GM19023 (cell line): ENCODE results near the gene FAM222B.
"Not testable (repeated sequence)": the region's sequence is repeated elsewhere in the genome, so short reads cannot be mapped to it uniquely, and the experiment has no call there.

Experiments
- ATAC-seq: cut with Tn5 transposase; IDR thresholded peaks from one replicate; pipeline ENCODE4 v1.9.1; 2021; ENCODE audit warnings: mild to moderate bottlenecking, moderate library complexity; ENCODE audit not compliant: unreplicated experiment

Gene FAM222B

DNA sequence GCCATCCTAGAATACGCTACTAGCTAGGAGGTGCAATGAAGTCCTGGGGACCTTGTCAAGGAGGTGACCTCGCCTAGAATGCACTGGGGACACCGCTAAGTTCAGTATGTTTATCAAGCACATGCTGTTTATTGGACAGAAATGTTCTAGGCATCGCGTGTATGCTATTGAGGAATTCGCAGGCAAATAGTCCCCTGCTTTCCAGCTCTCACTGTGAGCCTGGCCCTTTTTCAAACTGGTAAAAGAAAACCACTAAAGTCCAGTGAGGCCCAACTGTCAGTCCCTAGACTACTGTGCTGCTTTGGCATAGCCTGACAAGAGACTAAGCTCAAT is 1.2 kb upstream of the FAM222B start:
- no peak for ATAC-seq

DNA sequence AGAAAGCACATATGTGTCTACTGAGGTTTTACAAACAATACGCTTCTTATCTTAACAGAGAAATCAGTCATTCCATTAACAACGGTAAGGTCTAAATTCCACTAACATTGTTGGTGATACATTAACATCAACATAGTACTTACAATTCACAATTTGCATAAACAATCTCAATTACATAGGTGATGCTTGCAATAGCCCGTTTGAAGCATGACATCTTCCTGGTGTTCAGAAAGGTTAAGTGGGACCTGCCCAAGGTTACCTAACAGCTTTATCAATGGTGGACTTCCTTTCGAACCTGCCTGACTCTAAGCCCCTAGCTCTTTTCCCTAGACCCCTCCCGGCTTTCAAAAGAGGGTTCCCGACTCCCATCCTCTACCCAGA is 699 bp downstream of the FAM222B start:
- ATAC-seq, result no peak

DNA sequence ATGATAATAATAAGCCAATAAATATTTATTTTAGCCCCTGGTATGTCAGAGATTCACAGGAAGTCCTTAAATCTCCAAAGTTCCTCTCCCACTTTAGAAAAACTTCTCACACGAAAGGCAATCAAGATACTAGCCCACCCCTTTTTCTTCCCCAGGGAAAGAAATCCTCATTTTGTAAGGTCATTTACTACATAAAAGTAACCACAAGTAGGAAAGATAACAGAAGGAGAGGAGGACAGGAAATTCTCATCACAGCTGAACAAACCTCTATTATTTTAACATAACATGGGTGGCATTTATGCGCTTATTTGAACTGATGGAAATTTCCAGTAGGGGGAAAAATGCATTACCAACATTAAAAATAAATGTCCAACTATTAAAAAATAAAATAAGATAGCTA is 3.4 kb downstream of the FAM222B start:
- ATAC-seq, result no peak

DNA sequence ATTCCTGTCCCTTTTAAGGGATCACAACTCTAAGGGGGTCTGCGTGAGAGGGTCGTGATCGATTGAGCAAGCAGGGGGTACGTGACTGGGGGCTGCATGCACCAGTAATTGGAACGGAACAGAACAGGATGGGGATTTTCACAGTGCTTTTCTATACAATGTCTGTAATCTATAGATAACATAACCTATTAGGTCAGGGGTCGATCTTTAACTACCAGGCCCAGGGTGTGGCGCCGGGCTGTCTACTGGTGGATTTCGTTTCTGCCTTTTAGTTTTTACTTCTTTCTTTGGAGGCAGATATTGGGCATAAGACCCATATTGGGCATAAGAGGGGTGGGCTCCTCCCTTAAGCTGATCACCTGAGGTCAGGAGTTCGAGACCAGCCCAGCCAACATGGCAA is 6.0 kb downstream of the FAM222B start:
- not testable (repeated sequence) for ATAC-seq

DNA sequence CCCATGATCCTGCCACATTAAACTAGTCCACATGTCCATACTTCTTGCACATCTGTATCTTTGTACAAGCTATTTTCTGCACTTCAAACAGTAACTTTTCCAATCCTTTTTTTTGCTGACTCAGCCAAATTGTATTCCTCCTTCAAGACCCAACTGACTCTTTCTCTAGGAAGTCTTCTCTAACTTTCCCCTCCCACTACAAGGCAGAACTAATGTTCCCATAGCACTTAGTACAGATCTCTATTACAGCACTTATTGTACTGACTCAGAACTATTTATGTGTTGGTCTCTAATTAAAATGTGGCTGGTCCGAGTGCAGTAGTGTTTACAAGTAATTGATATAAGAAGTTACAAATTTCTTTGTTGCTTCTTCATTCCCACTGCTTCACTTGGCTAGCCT is 8.2 kb downstream of the FAM222B start:
- no peak for ATAC-seq

DNA sequence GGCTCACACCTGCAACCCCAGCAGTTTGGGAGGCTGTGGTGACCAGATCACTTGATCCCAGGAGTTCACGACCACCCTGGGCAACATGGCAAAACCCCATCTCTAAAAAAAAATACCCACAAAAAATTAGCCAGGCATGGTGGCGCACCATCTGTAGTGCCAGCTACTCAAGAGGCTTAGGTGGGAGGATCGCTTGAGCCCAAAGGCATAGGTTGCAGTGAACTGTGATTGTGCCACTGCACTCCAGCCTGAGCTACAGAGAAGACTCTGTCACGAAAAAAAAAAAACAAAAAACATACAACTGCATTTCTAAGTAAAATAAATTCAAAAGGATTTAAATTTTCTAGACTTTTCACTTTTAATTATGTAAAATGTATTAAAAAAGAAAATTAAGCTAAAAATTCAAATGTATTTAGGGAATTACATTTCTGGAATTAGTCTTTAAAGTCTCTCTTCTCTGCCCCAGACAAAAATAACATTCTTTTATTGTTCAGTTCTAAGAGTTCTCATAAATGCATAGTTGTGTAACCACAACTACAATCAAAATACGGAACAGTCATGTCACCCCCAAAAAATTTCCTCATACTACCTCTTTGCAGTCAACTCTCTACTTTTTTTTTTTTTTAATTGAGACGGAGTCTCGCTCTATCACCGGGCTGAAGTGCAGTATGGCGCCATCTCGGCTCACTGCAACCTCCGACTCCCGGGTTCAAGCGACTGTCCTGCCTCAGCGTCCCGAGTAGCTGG is 14.1 kb downstream of the FAM222B start:
- no peak for ATAC-seq

DNA sequence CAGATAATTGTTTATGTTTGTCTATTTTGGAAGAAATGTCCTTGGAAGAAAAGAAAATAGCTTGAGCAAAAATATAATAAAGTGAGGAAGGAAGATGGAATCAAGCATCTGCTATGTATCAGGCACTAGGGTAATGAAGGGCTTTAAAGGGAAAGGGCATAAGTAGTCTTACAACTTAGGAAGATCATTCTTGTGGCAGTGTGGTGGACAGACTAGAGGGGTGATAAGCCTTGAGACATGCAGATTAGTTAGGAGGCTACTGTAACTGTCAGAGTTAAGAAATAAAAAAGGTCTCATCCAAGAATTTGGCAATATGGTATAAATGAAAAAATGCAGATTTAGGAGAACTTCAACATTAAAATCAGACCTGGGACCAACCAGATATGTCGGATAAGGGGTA is 14.9 kb downstream of the FAM222B start:
- no peak for ATAC-seq

DNA sequence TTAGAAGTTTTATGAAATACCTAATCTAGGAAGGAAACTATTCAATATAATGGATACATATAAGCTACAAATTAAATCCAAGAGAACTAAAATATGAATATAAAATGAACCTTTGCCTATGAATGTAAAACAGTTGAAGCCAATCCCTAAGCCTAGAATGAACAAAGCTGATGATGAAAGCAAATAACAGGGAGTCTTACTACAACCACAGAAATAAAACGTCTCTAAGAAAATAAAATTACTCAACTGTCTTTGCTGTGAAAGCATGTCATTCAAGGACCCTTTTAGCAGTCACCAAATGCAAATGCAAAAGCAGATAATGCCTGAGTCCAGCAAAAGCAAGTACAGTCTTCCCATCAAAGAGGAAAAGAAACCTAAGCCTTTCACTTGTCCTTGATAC is 23.0 kb downstream of the FAM222B start:
- ATAC-seq, result no peak

DNA sequence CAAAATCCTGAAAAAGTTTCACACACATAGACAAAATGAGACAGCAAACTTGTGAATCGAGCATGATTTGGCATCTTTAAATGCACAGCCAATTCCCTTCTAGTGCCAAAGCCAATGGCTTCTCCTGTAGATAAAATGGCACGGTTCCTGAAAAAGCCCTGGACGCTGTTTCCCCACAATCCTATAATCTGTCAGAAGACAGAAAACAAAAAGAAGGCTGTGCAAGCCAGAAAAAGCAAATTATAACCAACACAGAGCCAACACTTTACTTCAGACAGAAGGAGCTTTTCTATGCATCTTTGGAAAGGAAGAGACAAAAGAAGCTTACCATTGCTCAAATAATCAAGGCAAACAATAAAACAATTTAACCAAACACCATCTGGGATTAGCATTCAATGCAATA is 23.8 kb downstream of the FAM222B start:
- no peak for ATAC-seq

DNA sequence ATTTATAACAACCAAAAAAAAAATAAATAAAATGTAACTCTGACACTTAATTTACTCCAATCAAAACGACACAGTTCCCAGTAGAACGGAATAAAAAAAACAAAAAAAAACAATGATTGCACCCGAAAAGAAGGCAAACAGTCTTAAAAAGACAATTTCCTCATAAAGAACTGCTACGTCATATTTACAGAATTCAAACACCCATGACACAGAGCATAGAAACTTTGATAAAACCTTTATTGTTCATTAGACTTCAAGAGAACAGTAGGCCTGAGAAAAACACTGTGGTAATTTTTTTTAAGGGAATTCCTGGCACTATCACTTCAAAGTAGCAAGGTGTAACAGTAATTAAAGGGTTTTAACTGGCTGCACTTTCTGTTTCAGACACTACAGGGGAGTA is 26.1 kb downstream of the FAM222B start:
- ATAC-seq, result no peak

DNA sequence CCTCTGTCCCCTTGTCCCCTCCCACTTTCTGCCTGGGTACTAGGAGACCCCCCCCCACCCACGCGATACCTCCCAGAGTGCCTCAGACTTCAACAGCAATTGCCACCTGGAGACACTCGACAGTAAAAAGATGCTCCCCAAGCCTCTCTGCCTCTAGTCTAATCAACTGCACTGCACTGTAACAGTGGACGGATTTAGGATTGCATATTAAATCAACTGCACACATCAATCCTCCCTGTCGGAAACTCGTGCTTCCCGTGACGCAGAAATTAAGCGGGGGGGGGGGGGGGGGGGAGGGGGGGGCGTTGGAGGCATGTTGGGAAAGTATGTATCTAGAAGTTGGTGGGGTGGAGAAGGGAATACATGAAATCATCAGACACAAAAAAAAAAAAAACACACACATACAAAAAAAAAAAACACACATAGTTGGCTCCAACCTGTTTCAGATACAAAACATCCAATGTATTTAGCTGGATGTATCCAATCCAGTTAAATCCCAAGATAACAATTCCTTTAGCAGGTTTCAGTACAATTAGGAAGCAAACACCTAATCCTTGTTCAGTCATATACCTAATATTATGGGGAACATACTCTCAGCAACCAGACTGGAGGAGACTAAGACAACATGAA is 29.7 kb downstream of the FAM222B start:
- ATAC-seq, result peak; percentile 39

DNA sequence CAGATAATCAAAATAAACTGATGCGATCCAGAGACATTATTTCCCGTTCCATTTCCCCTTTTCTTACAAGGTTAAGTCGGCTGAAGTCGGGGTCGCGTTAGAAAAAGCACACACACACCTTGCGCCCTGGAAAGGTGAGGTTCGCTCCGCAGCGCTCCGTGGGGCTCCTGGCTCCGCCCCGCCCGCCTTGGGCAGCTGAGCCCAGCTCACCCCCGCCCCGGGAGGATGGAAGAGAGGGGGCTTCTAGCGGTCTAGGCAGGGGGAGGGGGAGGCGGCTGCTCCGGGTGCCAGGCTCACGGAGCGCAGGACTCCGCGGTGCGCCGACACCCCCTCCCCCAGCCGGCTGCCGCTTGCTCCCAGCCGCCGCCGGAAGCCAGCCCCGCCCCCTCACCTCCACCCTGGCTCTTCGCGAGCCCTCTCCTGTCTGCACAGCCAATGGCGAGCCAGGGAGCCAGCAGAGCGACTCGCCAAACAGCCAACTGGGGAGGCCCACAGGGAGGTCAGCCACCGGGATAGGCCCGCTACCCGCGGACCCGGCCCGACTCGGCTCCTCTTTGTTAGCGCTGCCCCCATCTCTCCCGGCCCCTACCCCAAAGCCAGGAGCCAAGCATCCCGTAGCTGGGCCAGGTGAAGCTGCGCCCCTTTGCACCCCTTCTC is 30.4 kb downstream of the FAM222B start:
- peak; percentile 98 for ATAC-seq

DNA sequence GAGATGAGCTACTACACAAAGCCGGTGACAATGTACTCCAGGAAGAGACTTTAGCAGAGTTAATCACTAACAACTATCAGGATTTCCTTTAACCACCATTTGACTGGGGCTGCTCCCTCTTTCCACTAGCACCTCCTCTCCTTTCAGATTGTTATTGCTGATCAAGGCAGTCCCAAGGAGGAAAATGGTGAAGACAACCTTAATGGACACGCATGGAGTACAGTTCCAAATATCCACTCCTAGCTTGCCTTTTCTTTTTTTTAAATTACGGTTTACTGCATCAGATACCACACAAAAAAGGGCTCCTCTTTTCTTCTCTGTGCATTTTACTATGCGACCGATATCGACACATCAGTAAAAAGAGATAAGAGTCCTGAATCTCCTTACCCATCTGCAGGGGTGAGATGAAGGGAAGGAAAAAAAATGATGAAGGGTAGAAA is 30.9 kb downstream of the FAM222B start:
- no peak for ATAC-seq

DNA sequence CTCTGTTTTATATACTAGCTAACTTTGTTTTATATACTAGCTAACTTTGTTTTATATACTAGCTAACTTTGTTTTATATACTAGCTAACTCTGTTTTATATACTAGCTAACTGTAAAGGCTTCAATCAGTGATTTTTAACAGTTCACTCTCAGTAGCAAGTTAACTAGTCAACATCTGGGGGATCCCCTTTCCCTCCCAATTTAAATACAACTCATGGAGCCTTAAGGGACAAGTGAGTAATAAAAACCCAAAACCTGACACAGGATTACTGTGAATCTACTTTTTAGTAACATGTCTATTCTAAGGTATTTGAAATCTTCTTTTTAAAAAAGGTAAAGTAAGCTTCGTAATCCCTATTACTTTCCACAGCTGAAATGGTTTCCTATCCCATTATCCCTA is 32.2 kb downstream of the FAM222B start:
- no peak for ATAC-seq

DNA sequence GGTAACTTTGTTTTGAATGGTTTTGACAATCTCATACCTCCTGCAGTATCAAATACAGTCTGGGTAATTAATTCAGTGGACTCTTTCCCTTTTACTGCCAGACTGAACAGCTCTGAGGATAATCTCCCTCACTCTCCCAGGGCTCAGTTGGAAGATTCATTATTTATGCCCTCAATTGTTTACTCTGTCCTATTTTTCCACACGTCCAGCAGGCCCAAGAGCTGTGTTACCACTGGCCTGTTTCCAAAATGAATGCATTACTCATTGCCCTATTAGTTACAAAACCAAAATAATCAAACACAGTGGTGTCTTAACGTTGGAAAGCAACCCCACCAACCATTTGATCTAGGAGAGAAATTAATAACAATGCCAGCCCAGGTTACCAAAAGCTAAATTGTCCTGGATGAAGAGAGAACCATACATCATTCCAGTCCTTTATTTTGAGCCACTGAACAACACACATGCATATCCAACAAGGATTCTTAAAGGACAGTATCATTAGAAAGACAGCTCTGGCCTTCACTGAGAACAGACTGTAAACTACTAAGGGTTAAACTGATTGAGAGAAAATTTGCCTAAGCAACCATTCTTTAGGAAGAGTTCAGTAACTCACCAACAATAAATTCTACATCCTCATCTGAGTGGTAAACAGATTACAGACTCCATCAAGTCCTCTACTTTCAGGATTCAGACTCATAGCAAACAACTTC is 34.5 kb downstream of the FAM222B start:
- ATAC-seq, result no peak

DNA sequence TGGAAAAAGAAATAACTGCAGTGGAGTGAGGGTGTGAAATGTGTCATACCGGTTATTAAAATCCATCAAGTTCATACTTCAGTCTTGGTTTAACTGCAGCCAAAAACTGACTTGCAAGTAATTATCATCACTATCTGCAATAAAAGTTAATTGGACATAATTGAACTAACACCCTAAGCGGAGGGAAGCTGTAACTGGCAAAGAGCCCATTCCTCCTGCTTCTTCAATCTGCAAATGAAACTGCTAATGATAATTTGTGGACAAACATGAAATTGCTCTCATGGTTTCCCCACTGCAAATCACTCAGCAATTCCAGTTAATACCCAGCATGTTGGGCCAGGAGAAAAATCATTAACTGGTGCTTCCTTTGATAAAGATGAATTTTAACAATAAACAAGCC is 46.5 kb downstream of the FAM222B start:
- ATAC-seq, result no peak

DNA sequence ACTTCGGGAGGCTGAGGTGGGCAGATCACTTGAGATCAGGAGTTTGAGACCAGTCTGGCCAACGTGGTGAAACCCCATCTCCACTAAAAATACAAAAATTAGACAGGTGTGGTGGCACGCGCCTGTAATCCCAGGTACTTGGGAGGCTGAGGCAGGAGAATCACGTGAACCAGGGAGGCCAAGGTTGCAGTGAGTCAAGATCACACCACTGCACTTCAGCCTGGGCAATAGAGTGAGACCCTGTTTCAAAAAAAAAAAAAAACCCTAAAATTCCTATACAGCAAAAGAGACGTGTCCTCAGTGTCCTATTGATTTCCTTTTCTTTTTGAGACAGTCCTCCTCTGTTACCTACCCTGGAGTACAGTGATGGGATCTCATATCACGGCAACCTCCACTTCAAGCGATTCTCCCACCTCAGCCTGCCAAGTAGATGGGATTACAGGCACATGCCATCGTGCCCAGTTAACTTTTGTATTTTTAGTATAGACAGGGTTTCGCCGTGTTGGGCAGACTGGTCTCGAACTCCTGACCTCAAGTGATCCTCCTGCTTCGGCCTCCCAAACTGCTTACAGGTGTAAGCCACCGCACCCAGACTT is 47.6 kb downstream of the FAM222B start:
- not testable (repeated sequence) for ATAC-seq

DNA sequence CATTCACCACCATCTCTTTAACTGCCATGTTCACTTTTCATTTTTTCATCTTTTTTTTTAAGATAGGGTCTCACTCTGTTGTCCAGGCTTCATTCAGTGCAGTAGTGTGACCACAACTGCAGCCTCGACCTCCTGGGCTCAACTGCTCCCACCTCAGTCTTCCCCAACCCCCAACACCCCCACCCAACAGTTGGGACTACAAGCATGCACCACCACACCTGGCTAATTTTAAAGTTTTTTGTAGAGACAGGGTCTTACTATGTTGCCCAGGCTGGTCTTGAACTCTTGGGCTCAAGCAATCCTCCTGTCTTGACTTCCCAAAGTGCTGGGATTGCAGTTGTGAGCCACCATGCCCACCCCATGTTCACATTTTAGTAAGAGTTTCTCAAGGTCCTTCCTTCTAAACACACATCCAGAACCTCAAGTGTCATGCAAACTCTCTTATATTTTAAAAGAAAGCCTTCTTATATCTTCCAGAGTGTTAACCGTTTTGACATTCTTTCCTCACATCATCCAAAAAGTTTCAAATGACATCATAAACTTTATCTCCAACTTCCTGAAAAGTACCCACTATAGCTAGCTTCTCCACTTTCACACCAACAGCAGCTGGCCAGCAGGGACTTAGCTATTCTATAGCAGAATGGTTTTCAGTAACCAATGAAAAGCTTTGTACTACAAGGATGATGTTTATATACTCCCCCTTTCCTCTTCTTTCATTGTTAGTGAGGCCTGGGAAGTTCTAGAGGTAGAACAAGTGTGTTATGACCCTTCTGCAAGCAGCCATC is 49.5 kb downstream of the FAM222B start:
- no peak for ATAC-seq

DNA sequence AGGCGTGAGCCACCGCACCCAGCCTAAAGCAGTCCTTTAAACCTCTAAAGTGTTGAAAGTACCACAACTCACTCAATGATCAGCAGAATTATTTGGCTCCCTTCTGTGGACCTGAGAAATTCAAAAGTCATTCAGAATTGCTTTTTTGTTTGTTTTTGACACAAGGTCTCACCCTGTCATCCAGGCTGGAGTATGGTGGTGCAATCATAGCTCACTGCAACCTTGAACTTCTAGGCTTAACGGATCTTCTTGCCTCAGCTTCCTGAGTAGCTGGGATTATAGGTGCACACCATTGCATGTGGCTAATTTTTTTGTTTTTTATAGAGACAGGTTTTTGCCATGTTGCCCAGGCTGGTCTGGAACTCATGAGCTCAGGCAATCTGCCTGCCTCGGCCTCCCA is 54.5 kb downstream of the FAM222B start:
- ATAC-seq, result no peak

DNA sequence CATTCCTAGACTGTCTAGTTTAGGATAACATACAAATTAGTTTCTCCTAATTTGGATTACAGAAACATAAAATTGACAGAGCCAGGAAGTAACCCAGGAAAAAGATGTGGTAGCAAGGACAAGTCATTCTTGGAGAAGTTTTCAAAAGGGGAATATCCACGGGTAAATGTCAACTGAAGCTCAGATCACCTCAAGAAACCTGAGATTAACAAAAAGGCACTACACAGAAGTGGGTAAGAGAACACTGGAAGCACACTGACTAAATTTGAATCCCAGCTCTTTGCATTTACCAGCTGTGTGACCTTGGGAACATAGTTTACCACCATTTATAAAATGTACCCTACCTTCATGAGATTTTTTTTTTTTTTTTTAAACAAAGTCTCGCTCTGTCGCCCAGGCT is 59.4 kb downstream of the FAM222B start:
- no peak for ATAC-seq

DNA sequence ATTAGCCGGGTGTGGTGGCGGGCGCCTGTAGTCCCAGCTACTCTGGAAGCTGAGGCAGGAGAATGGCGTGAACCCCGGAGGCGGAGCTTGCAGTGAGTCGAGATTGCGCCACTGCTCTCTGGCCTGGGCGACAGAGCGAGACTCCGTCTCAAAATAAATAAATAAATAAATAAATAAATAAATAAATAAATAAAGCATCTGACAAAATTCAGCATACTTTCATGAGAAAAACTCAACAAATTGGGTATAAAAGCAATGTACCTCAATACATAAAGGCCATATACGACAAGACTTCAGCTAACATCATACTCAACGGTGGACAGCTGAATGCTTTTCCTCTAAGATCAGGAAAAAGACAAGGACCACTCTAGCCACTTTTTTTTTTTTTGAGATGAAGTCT is 63.0 kb downstream of the FAM222B start:
- not testable (repeated sequence) for ATAC-seq
